Stimulated activated CD8-positive, alpha-beta memory T cell treated with anti-CD3 and anti-CD28 coated beads, Interleukin-15, amount 100 ng/mL, for 48 hours (primary cell): Measurements from ENCODE around the gene FHIT.

Experiments
- DNase-seq, 2 donors: peaks; one replicate each; pipeline ENCODE4 v3.0.0-alpha.2; 2020; ENCODE audit warnings: low read depth in 2 of 2

FHIT gene

DNA sequence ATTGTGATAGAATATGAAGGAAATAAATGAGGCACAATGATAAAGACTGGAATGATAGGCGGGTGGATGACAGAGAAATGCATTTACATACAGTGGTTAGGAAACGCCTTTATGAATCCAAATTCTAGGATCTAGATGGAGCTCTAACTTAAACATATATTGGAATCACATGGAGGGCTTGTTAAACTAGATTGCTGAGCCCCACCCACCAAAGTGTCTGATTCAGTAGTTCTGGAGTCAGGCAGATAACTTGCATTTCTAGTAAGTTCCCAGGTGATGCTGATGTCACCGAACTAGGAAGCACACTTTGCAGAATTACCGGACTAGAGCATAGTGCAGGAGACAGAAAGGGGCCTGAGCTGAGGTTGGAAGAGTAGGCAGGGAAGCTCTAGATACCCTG, 837.2 kb downstream of the FHIT start:
- DNase-seq = no peak

DNA sequence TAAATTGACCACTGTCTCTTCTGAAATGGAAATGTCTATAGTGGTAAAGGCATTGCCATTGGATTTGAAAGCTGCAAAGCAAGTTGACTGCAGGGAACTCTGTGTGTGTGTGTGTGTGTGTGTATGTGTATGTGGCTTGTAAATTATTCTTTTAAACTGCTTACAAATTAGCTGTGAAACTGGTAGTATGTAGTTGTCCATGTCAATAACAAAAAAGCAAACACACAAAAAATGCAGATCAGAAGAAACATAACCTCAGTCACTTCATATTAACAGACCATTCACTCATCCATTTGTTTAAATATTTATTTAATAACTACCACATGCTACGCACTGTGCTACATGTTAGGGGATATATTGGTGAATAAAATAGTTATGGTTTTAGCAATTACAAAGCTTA, 837.7 kb downstream of the FHIT start:
- no peak for DNase-seq

DNA sequence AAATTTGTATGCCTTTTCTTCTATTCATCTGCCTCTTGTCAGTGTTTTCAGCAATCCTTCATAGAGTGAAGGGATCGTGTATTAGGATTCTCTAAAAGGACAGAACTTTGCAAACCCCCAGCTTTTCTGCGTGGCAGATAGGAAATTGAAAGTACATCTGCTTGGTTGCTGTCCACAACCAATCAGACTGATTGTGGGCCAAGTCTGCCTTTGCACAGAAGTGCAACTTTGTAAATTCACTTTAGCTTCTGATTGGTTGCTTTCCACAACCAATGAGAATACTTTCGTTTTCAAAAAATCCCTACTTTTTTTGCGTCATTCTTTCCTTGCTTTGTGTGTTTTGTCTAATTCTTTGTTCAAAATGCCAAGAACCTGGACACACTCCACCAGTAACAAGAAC, 847.4 kb downstream of the FHIT start:
- no peak for DNase-seq

DNA sequence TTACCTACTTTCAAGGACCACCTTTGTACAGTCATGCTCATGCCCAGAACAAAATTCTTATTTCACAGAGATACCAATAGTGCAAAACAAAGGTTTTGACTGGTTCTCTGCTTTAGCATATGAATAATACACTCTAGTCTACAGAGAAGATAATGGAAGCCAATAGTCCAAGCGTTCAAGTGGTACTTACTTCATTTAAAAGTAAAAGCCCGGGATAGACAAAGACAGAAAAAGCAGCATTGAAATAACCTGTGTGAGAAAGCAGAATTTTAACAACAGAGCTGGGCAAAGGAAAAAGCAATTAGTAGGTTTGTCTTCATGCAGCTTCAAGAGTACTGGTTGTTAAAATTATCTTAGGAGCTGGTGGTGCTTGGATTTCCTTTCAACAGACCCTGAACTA, 848.3 kb downstream of the FHIT start:
- DNase-seq = no peak

DNA sequence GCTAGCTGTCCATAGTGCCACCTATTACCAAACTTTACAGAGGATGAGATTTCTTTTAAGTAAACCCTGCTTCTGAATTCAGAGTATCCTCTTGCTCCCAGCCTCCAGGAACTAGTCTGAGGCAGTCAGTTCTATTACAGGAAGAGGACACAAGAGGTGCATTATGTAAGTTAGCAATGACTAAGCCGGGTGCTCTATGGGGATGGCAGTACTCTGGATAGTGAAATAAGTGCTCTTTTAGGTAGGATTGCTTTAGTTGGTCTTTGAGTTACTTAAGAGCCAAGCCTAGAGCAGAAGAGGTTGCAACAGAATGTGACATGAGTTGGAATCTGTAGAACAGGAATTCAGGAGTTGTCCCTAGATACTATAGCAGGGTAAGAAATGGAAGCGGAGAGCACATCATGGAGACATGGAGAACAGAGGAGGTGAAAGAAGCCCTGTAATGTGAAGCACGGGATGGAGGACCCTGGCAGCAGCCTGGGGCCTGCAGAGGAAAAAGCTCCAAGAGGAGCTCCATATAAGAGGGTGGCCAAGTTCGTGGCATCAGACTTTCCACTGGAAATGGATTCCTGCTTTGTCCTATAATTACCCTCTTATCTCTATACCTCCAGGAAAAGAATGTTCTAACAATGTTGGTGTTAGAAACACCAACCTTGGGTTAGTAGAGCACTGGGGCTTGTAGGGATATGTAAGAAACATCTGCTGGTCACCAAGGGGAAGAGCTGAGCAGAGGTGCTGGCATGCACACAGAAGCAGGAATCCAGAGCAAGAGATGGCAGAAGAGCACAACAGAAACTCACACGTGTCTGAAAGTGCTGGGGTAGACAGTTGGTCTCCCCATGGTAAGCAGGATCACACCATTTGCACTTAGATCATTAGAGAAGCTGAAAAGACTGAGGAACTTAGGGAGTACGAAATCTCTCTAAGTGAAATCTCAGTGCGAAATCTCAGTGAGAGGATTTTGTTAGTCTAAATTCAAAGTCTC, 851.1 kb downstream of the FHIT start:
- no peak for DNase-seq

DNA sequence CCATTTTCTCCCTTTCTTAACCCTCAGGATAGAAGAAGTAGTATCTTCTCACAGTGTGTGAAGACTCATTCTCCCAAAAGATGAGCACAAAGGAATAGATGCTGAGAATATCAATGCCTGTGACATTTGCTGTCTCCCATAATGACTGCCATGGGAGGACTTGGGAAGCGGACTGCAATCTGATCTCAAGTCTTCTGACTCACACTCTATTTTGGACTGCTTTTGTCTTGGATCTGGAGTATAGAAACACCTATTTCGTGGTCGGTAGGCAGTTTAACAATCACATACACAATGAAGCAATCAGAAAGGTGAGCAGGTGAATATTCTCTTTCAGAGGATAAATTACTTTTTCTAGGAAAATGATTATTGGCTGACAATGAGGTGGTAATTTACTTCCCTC, 852.0 kb downstream of the FHIT start:
- no peak for DNase-seq

DNA sequence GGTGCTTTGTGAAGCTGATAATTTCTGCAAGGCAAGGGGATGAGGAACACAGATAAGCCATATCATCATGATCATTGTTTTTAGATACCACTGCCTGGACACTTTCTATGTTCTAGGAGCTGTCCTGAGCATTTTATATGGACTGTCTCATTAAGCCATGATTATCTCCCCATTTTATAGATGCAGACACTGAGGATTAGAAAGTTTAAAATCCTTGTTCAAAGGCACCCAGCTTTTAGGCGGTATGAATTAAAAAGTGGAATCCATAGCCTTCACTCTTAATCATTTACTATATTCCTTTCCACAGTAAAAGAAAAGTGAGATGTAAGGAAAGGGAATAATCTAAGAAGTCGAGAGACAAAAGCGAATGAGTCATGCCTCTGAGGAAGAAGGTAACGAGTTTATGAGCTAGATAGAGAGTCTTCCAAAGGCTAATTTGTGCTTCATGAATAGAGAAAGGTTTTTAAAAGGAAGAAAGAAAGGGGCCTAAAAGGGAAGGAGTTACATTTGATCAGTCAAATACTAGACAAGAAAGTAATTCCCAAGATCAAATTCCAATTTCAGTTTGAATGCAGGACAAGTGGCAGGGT, 856.0 kb downstream of the FHIT start:
- DNase-seq = no peak

DNA sequence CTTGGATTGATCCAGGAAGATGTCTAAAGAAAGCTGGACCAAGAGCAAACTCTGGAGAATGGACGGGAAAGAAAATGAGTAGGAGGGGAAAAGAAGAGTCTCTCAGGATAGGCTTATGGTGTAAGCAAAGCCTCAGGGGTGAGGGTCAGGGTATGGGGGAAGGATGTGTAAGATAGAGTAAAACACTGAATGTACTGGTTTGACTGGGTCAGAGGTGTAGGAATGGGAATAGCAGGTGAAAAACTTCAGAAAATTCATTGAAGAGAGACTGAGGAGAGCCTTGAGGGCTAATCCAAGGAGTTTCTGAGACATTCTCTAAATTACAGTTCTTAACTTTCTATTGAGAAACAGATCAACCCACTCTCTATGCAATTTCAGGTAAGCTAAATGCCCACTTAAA, 857.3 kb downstream of the FHIT start:
- DNase-seq = no peak

DNA sequence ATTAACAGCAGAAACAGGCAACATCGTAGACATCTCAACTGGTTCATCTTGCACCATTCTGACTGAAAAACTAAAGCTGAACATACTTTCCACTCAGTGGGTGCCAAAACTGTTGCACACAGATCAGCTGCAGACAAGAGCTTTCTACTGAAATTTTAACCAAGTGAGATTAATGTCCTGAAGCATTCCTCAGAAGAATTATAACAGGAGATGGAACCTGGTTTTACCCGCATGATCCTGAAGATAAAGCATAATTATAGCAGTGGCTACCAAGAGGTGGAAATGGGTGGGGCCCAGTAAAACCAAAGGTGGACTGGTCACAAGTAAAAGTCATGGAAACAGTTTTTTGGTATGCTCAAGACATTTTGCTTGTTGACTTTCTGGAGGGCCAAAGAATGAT, 858.8 kb downstream of the FHIT start:
- DNase-seq = no peak

DNA sequence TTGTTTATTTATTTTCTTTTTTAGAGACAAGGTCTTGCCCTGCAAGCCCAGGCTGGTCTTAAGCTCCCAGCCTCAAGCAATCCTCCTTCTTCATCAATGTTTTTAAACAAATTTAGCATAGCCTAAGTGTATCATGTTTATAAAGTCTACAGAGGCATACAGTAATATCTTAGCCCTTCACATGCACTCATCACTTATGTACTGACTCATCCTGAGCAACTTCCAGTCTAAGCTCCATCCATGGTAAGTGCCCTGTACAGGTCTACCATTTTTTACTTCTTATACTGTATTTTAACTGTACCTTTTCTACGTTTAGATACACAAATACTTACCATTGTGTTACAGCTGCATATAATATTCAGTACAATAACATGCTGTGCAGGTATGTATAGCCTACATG, 860.0 kb downstream of the FHIT start:
- DNase-seq = no peak

DNA sequence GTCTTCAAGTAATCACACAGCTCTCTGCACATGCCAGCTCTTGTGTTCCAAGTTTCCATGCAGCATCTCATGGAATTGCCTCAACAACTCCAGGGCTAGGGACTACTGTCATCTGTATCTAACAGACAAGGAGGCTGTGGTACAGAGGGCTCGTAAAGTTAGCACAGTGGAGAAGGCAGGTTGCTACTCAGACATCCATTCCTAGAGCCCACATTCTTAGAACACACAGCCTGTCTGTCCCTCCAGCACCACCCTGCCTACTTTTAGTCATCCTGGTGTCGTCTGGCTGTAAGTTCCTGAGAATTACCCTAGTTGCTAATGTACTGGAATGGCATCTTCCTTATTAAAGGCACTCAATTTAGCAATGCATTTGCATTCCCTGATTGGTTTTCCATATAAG, 862.5 kb downstream of the FHIT start:
- DNase-seq = no peak

DNA sequence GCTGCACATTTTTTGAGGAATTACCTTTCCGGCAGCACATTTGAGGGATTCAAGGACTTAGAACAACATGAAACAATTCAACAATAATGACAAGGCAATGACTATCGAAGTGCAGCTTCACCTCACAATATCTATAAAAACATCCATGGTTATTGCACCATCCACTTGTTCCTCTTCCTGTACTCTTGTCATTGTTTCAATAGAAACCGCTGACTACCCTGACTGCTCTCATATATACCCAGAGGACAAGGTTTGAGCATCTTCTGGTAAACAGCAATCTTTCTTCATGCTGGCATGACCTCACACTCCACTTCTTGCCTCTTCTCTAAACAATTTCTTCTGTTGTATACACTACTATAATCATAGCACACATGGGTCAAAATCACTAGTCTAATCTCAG, 864.9 kb downstream of the FHIT start:
- DNase-seq = no peak

DNA sequence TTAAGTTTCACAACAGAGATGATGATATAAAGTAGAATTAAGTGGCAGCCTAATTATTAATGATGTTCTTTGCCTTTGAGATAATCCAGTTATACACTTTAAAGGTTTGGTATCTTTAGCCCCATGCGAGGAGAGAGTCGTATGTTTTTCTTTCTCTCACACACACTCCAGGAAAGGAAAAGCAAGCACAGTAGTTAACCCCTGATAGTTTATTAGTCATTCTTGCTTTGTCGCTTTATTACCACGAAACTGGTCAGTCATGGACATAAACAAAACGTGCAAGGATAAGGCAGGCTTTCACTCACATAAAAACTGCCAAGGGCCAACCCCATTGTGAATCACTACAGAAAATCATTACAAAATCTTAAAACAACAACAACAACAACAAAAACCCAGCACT, 866.9 kb downstream of the FHIT start:
- DNase-seq = no peak

DNA sequence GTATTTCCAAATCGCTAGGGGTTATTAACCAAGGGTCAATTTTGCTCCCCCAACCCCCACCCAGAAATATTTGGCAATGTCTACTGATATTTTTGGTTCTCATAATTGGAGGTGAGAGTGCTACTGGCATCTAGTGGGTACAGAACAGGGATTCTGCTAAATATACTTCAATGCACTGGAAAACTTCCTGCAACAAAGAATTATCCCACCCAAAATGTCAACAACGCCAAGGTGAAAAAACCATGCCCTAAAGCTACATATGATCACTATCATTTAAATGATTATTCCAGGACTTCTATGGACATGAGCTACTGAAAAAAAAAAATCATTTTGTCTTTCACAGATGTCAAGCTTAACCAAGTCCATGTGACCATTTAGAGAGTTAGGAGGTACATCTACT, 867.9 kb downstream of the FHIT start:
- no peak for DNase-seq

DNA sequence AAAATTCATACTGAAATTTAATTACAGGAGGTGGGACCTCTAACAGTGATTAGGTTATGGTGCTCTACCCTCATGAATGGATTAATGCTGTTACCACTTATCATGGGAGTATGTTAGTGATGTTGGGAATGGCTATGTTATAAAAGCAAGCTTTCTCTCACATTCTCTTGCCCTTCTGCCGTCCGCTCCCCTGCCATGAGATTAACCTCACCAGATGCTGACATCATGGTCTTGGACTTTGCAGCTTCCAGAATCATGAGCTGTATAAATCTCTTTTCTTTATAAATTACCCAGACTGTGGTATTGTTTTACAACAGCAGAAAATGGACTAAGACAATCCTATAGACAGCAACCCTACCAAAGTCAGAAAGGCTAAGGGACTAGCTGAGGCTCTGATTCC, 884.8 kb downstream of the FHIT start:
- DNase-seq = no peak

DNA sequence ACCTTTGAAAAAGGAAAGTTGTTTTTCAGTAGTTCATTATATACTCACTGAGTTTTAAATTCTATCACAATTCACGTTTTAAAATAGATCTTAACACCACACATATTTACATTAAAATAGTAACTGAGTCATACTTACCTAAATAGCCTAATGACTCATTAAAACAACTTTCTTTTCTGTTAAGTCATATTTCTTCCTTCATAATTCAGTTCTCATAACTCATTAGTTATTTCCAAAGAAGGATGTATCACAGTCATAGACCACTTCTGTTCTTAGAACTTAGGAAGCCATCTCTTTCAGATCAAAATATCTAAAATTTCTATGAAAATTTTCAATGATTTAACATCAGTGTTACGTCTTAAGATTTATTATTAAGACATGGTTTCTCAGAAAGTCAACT, 885.9 kb downstream of the FHIT start:
- no peak for DNase-seq

DNA sequence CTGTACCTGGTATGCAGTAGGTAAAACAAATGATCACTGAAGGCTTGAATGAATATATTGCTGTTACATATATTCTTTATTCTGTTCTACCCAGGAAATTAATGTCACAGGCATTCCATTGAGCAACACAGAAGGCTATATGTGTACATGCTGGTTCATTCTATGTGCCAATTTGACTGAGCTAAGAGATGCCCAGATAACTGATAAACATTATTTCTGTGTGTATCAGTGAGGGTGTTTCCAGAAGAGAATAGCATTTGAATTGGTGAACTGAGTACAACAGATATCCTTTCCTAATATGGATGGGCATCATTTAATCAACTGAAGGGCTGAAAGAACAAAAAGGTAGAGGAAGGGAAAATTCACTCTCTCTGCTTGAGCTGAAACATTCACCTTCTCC, 886.8 kb downstream of the FHIT start:
- no peak for DNase-seq

DNA sequence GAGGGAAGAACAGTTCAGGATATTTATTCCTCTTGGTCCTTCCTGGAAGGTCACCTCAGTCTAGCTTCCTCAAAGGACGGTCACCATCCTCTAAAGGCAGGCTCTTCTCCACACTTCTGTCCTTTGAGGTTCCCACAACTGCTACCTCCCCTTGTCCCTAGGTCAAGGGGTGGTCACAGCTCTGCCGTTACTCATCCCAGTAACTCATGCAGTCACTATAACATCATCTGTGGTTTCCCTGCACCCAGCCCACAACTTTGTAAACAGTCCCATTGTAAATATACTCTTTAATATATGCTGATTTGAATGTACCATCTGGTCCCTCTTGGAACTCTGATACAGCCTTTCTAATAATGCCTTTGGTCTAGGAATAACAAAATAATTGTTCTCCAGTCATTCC, 887.4 kb downstream of the FHIT start:
- no peak for DNase-seq

DNA sequence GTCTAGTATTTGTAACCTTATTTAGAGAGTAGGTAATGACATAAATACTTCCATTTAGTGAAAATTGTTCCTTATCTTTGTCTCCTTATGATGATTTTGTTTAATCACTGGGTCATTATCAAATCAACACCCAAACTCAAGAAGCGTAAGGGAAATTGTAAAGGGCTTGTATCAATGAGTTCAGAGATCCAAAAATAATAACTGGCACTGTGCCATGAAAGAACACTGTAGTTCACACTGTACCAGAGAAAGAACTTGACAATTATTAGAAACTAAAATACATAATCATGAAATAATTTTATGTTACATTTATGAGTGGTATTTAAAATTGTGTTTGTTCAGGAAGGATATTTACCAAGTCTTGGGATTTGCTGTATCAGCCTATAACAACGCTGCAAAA, 895.4 kb downstream of the FHIT start:
- no peak for DNase-seq

DNA sequence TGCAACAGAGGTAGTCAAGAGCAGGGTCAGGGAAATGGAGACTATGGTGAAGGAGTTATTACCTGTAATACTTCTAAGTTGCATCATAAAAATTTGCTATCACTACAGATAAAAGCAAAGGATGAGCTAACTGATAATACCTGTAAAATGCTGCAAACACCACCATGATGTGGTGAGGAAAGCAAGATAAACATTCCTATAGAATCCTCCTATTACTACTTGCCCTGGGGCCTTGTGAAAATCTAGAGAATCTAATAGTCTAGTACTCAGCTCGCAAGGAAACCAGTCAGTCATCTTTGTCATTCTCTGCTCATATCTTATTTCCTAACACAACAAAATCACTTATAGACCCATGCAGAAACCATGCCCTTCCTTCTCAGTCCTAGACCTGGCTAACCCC, 899.8 kb downstream of the FHIT start:
- no peak for DNase-seq

DNA sequence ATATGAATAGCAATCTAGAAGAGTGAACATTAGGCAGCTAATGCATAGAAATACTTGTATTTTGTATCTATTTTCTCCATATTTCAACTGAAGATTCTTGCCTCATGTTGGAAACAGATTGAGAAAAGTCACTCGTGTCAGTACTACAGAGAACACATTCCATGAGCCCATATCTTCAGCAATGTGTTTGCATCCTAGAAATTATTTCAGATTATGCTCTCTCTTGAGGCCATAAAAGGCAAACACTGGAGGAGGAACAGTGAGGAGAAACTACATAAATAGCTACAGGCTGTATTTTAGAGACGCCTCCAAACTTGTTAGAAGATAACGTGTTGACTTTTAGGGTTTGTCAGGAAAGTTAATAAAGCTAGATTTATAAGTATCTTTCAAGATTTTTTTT, 906.9 kb downstream of the FHIT start:
- no peak for DNase-seq

DNA sequence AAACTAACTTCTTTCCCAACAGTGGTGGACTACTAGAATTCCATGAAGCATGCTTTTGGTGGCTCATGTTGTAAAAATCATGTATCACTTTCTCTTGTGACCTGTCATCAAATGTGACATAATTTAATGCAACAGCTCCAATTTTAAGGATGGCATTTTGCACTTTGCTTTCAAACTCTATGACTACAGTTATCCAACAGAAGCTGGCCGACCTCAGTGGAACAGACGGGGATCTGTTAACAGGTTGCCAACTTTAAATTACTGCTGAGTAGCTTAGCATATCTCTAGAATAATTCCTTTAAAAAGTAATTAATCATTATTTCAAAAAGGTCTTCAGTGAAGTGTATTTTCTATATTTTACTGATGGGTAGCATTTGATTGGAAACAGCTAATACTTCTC, 907.4 kb downstream of the FHIT start:
- no peak for DNase-seq

DNA sequence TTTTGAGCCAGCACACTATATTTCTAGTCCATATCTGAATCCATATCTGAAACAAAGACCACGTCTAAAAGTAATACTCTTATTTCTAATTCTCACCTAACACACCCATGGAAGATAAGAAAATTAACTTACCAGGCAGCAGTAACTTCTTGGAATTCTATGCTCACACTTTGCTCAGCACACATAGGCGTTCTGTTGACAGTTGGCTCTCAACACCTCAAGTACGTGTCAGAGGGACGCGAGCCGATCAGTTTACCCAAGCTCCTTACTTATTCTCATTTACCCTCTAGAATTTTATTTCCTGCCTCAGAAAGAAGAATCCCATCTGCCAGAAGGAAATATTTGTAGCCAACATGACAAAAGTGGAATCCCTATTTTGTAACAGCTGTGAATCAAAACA, 911.9 kb downstream of the FHIT start:
- no peak for DNase-seq

DNA sequence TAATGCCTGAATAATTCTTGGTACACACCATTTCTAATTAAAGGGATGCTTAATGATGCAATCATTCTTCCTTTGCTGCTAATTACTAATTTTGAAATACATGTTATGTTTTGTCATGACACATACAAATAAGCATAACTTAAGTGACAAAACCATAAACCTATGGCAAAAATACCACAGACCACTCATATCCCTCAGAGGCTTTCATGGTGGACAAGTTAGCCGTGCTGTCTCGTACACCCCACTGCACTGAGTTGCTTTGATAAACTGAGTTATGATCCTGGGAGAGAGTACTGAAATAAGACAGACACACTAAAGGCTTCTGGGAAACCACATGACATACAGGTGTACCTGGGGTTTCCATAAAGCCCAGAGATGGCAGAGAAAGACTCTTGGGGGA, 913.8 kb downstream of the FHIT start:
- no peak for DNase-seq
